ENCODE data around the gene SHISA6.

DNA sequence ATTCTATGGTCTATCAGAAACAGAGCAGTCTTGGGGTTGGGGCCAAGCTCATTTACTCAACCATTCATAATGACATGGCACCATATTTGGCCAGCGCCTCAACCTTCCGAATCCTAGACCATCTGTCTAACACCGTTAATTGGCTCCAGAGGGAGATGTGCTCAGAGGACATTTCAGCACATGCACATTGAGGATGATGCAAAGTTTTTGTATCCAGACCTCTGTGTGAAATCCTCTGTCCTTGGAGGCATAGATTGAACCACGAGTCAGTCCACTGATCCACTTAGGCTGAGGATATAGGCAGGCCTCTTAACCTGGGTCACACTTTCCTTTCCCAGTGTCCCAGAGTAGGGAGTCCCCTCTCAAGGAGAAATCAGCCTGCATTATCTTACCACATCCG, 85.5 kb downstream of the SHISA6 start:
- TF ChIP-seq, protein P1, sequence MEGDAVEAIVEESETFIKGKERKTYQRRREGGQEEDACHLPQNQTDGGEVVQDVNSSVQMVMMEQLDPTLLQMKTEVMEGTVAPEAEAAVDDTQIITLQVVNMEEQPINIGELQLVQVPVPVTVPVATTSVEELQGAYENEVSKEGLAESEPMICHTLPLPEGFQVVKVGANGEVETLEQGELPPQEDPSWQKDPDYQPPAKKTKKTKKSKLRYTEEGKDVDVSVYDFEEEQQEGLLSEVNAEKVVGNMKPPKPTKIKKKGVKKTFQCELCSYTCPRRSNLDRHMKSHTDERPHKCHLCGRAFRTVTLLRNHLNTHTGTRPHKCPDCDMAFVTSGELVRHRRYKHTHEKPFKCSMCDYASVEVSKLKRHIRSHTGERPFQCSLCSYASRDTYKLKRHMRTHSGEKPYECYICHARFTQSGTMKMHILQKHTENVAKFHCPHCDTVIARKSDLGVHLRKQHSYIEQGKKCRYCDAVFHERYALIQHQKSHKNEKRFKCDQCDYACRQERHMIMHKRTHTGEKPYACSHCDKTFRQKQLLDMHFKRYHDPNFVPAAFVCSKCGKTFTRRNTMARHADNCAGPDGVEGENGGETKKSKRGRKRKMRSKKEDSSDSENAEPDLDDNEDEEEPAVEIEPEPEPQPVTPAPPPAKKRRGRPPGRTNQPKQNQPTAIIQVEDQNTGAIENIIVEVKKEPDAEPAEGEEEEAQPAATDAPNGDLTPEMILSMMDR (conservative IDR thresholded peaks at IDR 0.05; ENCODE audit: low read depth, low read length), result no peak
- no peak for TF ChIP-seq EZH2 (IDR thresholded peaks at IDR 0.05; ENCODE audit: borderline replicate concordance, low read depth, low read length, poor library complexity, severe bottlenecking)

Measured in A673 (cell line).